Fibroblast of peridontal ligament (primary cell): ENCODE results near the gene SLC11A1.

Experiments used
- DNase-seq: peaks from one replicate; pipeline ENCODE4 v3.0.0-alpha.2; 2010; ENCODE audit errors: extremely low read depth

SLC11A1 gene

DNA sequence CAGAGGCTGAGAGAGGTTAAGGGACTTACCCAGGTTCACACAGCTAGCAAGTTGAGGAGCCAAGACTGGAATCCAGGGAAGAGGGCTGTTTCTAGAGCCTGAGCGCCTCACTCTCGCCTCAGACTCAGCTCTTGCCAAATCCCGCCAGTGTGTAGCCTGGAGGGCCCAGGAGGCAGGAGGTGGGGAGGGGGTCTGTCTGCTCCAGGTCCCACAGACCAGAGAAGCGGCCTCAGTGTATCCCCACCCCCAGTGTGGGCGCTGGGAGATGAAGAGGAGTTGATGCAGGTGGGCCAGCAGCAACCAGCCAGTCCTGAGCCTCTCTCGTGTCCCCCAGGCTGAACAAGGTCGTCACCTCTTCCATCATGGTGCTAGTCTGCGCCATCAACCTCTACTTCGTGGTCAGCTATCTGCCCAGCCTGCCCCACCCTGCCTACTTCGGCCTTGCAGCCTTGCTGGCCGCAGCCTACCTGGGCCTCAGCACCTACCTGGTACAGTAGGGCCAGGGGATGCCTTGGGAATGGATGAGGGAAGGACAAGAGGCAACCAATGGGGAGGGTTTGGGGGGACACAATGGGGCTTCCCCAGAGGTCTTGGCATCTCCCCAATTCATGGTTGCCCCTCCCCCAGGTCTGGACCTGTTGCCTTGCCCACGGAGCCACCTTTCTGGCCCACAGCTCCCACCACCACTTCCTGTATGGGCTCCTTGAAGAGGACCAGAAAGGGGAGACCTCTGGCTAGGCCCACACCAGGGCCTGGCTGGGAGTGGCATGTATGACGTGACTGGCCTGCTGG is 12.4 kb downstream of the SLC11A1 start:
- no peak for DNase-seq

DNA sequence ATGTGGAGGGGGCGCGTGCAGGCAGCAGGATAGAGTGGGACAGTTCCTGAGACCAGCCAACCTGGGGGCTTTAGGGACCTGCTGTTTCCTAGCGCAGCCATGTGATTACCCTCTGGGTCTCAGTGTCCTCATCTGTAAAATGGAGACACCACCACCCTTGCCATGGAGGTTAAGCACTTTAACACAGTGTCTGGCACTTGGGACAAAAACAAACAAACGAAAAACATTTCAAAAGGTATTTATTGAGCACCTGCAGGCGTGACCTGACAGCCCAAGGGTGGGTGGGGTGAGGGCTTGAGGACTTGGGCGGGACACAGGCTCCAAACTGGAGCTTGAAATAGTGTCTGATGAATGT is 13.0 kb downstream of the SLC11A1 start:
- no peak for DNase-seq

DNA sequence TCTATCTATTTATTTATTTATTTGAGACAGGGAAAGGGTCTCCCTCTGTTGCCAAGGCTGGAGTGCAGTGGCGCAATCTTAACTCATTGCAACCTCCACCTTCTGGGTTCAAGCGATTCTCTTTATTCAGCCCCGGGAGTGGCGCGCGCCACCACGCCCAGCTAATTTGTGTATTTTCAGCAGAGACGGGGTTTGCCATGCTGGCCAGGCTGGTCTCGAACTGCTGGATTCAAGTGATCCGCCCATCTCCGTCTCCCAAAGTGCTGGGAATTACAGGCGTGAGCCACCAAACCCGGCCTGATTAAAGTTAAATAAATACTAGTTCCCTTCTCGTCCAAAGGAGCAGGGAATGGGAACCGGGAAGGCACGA is 13.4 kb downstream of the SLC11A1 start:
- DNase-seq: no peak

DNA sequence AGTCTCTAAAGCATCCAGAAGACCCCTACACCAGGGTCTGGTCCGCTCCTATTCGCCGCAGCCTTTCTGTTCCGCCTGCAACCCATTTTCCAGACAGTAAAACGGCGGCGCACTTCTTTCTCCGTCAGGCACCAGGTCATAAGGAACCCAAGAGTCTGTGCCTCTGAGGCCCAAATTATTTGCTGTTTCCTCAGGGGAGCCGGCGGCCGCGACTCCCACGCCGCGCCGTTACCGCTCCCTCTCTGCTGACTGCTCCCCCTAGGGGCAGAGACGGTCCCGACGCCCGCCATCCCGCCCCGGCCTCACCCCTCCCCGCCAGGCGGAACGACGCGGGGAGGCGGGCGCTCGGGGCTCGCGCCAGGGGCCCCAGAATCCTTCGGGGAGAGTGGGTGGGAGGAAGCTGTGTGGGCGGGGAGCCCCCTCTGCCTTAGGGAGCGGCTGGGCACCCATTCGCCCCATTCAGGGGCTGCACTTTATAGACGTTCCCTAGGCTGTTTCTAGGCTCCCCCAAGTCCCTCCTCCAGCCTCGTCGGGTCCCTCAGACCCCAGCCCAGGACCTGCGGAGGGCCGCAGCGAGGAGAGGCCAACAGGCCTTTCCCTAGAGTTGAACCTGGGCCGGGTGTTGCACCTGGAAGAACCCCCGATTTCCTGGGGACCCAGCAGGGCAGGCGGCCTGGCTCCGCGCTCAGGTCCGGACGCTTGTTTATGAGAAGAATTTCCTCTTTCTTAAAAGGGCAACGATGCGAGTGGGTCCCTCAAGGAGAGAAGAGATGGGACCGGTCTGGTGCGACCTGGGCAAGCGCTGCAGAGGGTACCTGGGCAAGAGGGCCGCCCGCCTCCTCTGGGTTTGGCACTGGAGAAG is 14.0 kb downstream of the SLC11A1 start:
- peak; percentile 97 for DNase-seq

DNA sequence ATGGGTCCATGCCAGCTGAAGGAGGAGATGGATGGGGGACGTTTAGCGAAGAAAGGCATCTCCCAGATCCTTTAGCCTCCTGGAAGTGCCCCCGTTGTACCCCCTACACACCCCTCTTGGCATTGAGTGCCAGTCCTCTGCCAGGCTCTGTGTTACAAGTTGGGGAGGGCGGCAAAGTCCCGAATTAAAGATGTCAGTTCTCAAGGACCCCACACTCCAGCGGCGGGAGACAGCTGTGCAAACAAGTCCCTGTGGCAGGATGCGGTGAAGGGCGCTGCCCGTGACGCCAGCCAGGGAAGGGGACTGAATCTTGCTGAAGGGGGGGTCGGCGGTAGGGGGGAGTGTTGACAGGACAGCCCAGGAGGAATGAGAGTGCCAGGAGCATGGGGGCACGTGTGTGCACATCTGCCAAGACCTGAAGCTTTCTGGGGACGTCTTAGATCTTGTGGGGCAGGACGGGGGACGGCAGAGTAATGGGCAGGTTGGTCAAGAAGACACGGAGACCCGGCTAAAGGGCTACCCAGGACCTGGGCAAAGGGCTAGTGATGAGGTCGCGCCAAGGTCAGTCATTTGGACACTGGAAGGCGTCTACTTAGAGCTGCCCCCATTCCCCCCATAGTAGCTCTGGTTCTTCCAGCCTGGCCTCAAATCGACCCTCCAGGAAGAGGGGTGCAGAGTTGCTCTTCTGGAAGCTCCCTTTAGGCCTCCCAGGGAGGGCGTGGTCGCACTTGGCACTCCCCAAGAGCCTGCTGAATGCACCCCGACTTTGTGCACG is 14.8 kb downstream of the SLC11A1 start:
- peak; percentile 34 for DNase-seq

DNA sequence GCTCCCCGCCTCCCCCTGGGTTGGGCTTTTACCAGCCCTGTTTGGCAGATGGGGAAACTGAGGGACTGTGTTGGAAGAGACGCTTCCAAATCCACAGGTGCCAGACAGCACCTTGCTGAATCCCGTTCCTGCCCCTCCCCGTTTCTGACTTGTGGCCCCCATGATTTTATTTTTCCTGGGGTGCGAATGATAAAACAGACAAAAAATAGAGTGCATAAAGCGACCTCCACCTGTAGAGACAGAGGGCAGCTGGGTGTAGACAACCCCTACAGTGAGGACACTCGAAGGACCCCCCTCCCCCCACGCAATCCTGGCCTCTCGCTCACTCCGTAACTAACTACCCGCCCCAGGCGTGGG is 15.4 kb downstream of the SLC11A1 start:
- no peak for DNase-seq

DNA sequence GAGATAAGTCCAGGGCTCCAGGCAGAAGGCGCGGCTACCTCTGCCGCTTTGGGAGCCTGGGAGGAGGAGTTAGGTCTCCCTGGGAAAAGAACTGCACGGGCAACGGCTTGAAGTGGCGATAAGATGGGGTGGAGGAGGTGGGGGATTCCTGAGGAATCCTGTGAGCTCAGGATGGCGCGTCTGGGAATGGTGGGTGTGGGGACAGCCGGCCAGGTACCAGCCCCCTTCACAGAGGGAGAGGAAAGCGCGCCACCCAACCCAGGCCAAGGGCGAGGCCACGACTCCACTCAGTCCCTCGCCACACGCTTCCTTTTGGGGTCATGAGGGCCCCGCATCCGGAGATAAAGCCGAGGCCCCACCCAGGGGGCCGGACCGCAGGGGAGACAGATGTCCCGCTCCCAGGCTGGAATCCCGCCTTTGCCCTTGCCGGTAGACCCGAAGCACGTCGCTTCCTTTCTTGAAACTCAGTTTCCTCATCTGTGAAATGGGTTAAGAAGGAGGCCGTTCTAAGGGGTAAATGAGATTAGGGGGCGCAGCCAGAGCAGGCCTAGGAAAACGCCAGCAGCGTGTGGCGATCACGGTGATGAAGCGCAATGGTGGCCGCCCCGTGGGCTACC is 15.9 kb downstream of the SLC11A1 start:
- peak; percentile 61 for DNase-seq

DNA sequence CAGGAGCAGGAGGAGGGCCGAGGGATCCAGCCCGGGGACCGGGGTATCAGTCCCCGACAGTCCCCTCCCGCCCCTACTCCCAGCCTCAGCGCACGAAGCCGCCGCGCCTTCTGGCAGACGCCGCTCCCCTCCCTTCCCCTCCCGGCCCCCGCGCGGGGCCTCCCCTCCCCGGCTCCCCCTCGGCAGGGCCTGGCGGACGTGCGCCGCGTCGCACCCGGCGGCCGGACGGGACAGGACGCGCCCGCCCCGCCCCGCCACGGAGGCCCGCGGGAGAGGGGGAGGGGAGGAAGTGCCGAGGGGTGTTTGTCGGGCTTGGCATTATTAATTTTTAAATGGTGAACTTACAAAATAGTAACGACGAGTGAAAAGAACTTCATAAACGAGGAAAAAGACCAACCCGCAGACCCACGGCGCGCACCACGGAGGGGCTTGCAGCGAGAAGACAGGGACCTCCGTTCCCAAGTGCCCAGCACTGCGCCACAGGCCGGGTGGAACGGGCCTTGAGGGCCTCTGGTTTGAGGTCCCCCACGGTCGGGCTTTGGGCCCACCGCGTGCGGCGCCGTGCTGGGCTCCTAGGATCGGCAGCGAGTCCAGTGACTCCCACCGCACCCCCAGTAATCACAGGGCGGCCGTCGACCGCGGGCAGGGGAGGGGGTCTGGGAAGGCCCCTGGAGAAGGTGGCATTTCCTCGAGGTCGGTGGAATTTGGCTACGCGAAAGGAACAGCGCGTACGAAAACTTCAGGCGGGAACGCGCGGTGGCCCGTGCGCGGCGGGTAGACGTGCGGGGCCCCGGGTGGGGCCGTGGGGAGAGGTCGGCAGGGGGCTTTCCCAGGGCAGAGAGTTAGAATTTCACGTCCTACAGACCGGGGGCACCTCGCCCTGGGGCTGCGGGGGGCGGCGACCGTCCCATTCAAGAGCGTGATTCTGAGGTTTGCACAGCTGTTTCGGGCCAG is 16.6 kb downstream of the SLC11A1 start:
- peak; percentile 45 for DNase-seq

DNA sequence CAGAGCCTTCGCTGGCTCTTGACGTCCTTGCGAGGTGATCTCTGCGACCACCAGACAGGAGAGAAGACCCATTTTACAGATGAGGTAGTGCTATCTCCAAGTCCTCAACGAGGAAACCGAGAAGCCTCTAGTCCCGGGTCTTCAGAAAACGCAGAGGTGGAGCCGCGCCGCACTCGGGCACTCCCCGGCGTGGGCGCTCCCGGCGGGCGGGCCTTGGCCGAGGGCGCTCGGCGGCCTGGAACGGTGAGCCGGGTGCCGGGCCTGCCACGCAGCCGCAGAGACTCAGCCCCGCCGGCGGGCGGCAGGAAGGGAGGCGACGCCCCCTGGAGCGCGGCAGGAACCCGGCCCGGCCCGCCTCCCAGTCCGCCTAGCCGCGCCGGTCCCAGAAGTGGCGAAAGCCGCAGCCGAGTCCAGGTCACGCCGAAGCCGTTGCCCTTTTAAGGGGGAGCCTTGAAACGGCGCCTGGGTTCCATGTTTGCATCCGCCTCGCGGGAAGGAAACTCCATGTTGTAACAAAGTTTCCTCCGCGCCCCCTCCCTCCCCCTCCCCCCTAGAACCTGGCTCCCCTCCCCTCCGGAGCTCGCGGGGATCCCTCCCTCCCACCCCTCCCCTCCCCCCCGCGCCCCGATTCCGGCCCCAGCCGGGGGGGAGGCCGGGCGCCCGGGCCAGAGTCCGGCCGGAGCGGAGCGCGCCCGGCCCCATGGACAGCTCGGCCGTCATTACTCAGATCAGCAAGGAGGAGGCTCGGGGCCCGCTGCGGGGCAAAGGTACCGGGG is 17.5 kb downstream of the SLC11A1 start, which contains the start of gene CTDSP1:
Gene CTDSP1 (plus strand): TSS at position 478 of the 776 bp plus-strand sequence. CDS start 223 bp downstream, at position 701.
- peak; percentile 97 for DNase-seq

DNA sequence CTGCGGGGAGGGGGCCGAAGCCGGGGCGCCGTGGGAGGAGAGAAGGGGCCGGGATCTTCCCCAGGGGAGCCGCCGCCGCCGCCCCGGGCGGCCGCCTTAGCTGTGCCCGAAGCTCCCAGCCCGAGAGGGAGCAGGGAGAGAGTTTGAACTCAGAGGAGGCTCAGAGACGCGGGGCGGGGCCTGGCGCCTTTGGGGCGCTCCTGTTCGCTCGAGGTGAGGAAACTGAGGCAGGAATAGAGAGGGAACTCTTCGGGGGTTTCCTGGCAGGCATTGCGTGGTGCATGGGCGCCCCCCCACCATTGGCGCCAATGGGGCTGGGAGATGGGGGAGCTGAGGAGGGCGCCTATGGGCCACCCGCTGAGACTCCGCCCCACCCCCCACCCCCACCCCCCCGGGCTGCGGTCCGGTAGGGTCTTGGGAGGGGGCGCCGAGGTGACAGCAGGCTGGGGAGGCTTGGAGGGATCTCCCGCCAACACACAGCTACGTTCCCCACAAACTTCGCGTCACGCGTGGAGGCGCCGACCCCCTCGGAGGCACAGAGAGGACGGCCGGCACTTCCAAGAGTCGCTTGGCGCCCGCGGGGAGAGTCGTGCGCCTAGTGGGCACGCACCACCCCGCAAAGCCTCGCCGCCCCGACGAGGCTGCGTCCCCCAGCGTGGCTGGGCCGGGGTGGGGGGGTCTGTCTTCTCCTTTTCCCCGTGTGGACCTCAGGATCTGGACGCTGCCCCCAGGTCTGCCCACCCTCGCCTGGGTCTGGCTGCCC is 18.3 kb downstream of the SLC11A1 start:
- no peak for DNase-seq

DNA sequence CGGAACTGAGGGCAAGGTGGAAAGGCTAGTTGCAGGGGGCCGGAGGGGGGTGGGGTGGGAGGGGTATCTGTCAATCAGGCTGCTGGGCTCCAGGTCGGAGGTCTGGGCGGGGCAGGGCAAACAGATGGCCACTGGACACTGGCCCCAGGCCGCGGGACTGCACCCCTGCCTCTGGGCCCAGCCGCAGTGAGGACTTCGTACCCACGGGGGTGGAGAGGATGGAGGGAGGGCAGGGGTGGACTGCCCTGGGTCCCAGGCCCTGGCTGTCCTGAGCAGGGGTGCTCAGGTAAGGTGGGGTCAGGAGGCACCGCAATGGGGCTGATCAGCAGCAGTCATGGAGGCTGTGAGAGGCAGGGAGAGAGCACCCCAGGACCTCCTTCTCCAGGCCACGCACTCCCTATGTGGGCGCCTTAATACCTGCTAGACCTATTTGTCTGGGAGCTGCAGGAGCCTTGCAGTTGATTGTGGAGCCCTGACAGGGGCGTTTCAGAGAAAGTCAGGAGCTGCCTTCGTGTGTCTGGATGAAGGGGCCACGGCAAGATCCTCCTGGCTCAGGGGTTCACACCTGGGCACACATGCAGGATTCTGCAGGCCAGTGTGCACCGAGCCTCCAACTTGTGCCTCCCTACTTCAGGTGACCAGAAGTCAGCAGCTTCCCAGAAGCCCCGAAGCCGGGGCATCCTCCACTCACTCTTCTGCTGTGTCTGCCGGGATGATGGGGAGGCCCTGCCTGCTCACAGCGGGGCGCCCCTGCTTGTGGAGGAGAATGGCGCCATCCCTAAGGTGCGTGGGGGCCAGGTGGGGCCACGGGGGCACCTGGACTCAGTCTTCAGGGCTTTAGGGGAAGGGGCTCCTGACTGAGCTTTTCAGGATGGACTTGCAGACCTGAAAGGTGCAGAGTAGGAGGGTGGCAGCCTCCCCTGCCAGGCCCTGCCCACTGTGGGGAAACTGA is 19.1 kb downstream of the SLC11A1 start:
- no peak for DNase-seq

DNA sequence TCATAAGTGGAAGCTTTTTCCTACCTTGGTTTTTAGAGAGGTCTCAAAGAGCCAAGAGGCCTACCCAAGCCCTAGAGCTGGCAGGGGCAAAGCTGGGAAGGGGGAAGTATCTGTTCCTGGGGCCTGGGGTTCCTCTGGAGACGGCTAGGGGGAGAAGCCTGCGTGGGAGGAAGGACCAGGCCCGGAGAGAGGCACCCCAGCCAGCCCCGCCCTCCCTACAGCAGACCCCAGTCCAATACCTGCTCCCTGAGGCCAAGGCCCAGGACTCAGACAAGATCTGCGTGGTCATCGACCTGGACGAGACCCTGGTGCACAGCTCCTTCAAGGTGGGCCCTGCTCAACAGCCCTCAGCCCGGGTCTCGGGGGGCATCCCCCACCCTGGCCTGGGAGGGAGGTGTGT is 19.8 kb downstream of the SLC11A1 start:
- no peak for DNase-seq

DNA sequence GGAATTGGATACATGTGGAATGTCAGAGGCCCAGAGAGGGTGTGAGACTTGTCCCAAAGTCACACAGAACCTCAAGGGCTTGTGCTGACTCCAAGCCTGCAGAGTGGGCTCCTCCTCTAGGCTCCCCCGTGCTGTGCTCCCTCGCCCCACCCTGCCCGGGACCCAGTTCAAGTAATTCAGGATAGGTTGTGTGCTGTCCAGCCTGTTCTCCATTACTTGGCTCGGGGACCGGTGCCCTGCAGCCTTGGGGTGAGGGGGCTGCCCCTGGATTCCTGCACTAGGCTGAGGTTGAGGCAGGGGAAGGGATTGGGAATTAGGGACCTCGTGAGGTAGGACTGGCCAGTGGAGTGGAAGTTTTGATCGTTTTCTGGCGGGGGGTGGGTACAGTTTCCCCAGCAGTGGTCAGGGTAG is 20.4 kb downstream of the SLC11A1 start:
- no peak for DNase-seq

DNA sequence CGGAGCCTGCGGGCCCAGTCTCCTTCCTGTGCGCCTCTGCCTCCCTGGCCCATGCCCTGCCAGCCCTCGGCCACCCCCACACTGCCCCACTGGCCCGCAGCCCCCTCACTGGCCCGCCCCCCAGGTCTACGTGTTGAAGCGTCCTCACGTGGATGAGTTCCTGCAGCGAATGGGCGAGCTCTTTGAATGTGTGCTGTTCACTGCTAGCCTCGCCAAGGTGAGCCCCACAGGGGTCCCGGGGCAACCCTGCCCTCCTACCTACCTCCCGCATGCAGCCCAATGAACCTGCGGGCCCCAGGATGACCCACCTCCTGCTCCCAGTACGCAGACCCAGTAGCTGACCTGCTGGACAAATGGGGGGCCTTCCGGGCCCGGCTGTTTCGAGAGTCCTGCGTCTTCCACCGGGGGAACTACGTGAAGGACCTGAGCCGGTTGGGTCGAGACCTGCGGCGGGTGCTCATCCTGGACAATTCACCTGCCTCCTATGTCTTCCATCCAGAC is 20.9 kb downstream of the SLC11A1 start:
- DNase-seq: no peak

DNA sequence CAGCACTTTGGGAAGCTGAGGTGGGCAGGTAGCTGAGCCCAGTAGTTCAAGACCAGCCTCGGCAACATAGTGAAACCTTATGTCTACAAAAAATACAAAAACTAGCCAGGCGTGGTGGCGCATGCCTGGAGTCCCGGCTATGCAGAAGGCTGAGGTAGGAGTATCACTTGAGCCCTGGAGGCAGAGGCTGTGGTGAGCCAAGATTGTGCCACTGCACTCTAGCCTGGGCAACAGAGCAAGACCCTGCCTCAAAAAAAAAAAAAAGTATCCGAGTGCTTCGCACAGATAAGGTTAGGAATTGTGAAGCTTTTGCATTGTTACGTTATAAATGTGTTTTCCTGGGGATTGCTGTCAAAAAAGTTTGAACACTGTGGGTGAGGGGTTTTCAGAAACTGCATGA is 21.7 kb downstream of the SLC11A1 start:
- no peak for DNase-seq

DNA sequence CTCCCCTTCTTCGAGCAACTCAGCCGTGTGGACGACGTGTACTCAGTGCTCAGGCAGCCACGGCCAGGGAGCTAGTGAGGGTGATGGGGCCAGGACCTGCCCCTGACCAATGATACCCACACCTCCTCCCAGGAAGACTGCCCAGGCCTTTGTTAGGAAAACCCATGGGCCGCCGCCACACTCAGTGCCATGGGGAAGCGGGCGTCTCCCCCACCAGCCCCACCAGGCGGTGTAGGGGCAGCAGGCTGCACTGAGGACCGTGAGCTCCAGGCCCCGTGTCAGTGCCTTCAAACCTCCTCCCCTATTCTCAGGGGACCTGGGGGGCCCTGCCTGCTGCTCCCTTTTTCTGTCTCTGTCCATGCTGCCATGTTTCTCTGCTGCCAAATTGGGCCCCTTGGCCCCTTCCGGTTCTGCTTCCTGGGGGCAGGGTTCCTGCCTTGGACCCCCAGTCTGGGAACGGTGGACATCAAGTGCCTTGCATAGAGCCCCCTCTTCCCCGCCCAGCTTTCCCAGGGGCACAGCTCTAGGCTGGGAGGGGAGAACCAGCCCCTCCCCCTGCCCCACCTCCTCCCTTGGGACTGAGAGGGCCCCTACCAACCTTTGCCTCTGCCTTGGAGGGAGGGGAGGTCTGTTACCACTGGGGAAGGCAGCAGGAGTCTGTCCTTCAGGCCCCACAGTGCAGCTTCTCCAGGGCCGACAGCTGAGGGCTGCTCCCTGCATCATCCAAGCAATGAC is 22.4 kb downstream of the SLC11A1 start:
- DNase-seq: no peak

DNA sequence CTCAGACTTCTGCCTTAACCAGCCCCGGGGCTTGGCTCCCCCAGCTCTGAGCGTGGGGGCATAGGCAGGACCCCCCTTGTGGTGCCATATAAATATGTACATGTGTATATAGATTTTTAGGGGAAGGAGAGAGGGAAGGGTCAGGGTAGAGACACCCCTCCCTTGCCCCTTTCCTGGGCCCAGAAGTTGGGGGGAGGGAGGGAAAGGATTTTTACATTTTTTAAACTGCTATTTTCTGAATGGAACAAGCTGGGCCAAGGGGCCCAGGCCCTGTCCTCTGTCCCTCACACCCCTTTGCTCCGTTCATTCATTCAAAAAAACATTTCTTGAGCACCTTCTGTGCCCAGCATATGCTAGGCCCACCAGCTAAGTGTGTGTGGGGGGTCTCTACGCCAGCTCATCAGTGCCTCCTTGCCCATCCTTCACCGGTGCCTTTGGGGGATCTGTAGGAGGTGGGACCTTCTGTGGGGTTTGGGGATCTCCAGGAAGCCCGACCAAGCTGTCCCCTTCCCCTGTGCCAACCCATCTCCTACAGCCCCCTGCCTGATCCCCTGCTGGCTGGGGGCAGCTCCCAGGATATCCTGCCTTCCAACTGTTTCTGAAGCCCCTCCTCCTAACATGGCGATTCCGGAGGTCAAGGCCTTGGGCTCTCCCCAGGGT is 23.1 kb downstream of the SLC11A1 start:
- DNase-seq: no peak
